HEK293T (cell line): ENCODE data around the gene NACAD.
"Not testable (repeated sequence)": the region's sequence is repeated elsewhere in the genome, so short reads cannot be mapped to it uniquely, and the experiment has no call there.

Experiments used
- CTCF ChIA-PET: fragments of 350-600 bp; formaldehyde crosslinking; extraction: SDS; loops from one replicate; lab custom pipeline; 2021; ENCODE audit warnings: antibody characterized with exemption, inconsistent platforms; lab: Yijun Ruan, JAX
- POLR2A ChIA-PET: fragments of 350-600 bp; formaldehyde crosslinking; extraction: SDS; loops from one replicate; lab custom pipeline; 2020; ENCODE audit warnings: antibody characterized with exemption, inconsistent platforms; lab: Yijun Ruan, JAX
- DNase-seq: peaks from one replicate; pipeline ENCODE4 v3.0.0; 2012; ENCODE audit warnings: mixed read lengths; ENCODE audit errors: extremely low spot score
- ARNT ChIP-seq: fragments of 450-650 bp; IDR thresholded peaks from 2 replicates; pipeline ENCODE4 v1.6.1; 2017; ENCODE audit warnings: mild to moderate bottlenecking
- BHLHE40 ChIP-seq: fragments of 450-650 bp; IDR thresholded peaks from 2 replicates; pipeline ENCODE4 v1.6.1; 2016; ENCODE audit warnings: mild to moderate bottlenecking, moderate library complexity, borderline replicate concordance
- CTBP1 ChIP-seq: fragments of 450-650 bp; IDR thresholded peaks from 2 replicates; pipeline ENCODE4 v1.6.1; 2016; ENCODE audit warnings: borderline replicate concordance
- ELF4 ChIP-seq: fragments of 450-650 bp; IDR thresholded peaks from 2 replicates; pipeline ENCODE4 v1.6.1; 2017; ENCODE audit warnings: antibody characterized with exemption
- FOXA1 ChIP-seq: fragments of 450-650 bp; IDR thresholded peaks from 2 replicates; pipeline ENCODE4 v1.6.1; 2016; ENCODE audit warnings: mild to moderate bottlenecking
- FOXK2 ChIP-seq: fragments of 450-650 bp; IDR thresholded peaks from 2 replicates; pipeline ENCODE4 v1.6.1; 2016; ENCODE audit warnings: mild to moderate bottlenecking
- FOXM1 ChIP-seq: fragments of 450-650 bp; IDR thresholded peaks from 2 replicates; pipeline ENCODE4 v1.6.1; 2017; ENCODE audit warnings: mild to moderate bottlenecking, borderline replicate concordance
- HDGF ChIP-seq: fragments of 450-650 bp; IDR thresholded peaks from 2 replicates; pipeline ENCODE4 v1.6.1; 2017; ENCODE audit warnings: antibody characterized with exemption, borderline replicate concordance
- L3MBTL2 ChIP-seq: fragments of 450-650 bp; conservative IDR thresholded peaks from 2 replicates; pipeline ENCODE4 v1.6.1; 2016; ENCODE audit warnings: mild to moderate bottlenecking
- LEF1 ChIP-seq: fragments of 450-650 bp; IDR thresholded peaks from 2 replicates; pipeline ENCODE4 v1.6.1; 2017; ENCODE audit warnings: mild to moderate bottlenecking, borderline replicate concordance
- NFRKB ChIP-seq: fragments of 450-650 bp; IDR thresholded peaks from 2 replicates; pipeline ENCODE4 v1.6.1; 2016; ENCODE audit warnings: mild to moderate bottlenecking, moderate library complexity
- SP1 ChIP-seq: fragments of 450-650 bp; IDR thresholded peaks from 2 replicates; pipeline ENCODE4 v1.6.1; 2017
- SUZ12 ChIP-seq: fragments of 450-650 bp; IDR thresholded peaks from 2 replicates; pipeline ENCODE4 v1.6.1; 2016; ENCODE audit warnings: mild to moderate bottlenecking
- TARDBP ChIP-seq: fragments of 450-650 bp; IDR thresholded peaks from 2 replicates; pipeline ENCODE4 v1.6.1; 2016
- ZNF384 ChIP-seq: fragments of 450-650 bp; IDR thresholded peaks from 2 replicates; pipeline ENCODE4 v1.6.1; 2016
- TF ChIP-seq, protein P1 (sequence below): fragments of 450-650 bp; IDR thresholded peaks from 2 replicates; pipeline ENCODE4 v1.6.1; 2016

The NACAD gene

DNA sequence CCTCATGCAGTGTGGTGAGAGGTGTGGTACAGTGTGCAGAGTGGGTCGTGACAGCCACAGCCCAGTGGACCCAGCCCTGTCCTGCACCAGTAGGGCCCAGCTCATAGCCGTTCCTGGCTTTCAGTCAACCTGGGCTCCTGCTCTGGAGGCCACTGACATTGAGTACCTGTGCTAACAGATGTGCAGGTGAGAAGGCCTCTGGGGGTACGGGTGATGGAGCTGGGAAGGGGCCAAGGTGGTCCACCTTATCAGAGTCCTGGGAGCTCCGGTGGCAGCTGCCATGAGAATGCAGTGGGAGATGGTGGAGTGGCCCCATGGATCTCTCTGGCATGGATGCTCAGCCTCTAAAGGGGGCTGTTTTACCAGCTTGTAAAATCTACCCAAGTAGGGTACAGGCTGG lies 28.8 kb upstream of the NACAD start:
- POLR2A ChIA-PET: no interaction called here
- CTCF ChIA-PET: no interaction called here
- DNase-seq: no peak
- TF ChIP-seq ELF4: no peak
- TF ChIP-seq, protein P1, sequence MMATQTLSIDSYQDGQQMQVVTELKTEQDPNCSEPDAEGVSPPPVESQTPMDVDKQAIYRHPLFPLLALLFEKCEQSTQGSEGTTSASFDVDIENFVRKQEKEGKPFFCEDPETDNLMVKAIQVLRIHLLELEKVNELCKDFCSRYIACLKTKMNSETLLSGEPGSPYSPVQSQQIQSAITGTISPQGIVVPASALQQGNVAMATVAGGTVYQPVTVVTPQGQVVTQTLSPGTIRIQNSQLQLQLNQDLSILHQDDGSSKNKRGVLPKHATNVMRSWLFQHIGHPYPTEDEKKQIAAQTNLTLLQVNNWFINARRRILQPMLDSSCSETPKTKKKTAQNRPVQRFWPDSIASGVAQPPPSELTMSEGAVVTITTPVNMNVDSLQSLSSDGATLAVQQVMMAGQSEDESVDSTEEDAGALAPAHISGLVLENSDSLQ: no peak
- TF ChIP-seq HDGF: no peak
- TF ChIP-seq FOXA1: no peak
- TF ChIP-seq FOXM1: no peak
- no peak for TF ChIP-seq SP1

DNA sequence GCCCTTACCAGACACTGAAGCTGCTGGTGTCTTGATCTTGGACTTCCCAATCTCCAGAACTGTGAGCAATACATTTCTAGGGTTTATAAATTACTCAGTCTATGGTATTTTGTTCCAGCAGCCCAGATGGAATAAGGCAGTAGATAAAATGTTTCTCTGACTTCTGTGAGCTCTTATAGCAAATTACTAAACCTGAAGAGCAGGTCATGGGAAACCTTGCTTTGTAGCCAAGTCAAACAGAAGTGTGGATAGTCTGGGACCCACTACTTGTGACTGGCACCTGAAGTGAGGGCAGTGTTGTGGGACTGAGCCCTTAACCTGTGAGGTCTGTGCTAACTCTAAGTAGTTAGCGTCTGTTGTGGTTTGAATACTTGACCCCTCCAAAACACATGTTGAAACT lies 27.3 kb upstream of the NACAD start:
- ChIA-PET POLR2A (no interaction called here), CTCF (no interaction called here)
- no peak for TF ChIP-seq NFRKB
- no peak for DNase-seq

DNA sequence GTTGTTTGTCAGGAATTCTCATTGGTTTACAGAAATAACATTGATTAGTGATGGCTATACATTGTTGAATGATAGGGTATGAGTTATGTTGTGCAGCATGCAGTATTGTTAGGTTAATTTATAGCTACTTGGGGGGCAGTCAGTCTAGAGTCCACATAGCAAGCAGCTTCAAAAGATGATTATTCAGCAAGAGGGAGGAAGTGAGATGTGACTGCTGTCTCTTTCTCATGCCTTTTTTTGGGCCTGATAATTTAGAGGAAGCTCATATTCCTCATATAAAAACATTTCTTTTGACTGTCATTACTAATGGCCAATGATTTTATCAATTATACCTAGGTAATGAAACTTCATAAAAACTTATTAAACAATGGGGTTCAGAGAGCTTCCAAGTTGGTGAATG lies 26.2 kb upstream of the NACAD start:
- TF ChIP-seq, protein P1: no peak
- TF ChIP-seq SUZ12: no peak
- no peak for TF ChIP-seq NFRKB
- TF ChIP-seq L3MBTL2: no peak
- no peak for DNase-seq
- ChIA-PET CTCF (no interaction called here), POLR2A (no interaction called here)

DNA sequence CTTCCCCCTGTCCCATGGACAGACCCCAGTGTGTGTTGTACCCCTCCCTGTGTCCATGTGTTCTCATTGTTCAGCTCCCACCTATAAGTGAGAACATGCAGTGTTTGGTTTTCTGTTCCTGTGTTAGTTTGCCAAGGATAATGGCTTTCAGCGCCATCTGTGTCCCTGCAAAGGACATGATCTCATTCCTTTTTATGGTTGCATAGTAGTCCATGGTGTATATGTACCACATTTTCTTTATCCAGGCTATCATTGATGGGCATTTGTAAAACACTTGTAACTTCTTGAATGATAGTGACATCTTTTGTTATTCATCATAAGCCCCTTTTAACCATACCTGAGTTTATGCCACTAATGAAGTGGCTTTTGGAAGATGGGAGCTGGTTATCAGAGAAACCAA lies 25.5 kb upstream of the NACAD start:
- CTCF ChIA-PET: not testable (repeated sequence)
- POLR2A ChIA-PET: interaction anchor here (3.4 kb wide), 1 partner anchor 10 kb away, joined by 30 read pairs; no protein-coding TSS in a partner anchor

DNA sequence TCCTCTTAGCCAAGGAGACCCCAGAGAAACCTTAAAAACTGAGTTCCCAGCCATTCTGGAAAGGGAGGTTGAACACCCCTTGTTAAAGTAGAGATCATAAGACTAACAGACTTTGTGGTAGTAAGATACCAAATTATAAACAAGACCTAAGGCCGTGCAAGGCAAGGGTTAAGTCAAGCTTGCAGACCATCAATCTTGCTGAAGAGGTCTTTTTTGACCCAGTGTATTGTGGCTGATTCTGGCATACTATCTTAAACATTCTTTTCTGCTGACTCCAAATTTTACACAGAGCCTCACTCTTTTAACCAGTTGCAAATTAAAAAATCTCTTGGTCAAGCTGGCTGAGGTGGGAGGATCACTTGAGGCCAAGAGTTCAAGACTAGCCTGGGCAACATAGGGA lies 23.9 kb upstream of the NACAD start:
- TF ChIP-seq ZNF384: no peak
- no peak for TF ChIP-seq CTBP1
- TF ChIP-seq BHLHE40: no peak
- no peak for TF ChIP-seq FOXM1
- no peak for TF ChIP-seq LEF1
- no peak for TF ChIP-seq FOXK2
- TF ChIP-seq L3MBTL2: no peak
- TF ChIP-seq HDGF: no peak
- no peak for TF ChIP-seq ARNT
- no peak for TF ChIP-seq TARDBP
- TF ChIP-seq, protein P1: no peak
- no peak for TF ChIP-seq ELF4
- ChIA-PET CTCF (no interaction called here), POLR2A (interaction anchor here (1.0 to 3.4 kb wide), 8 partner anchors 12 to 308 kb away, joined by 4 to 30 read pairs (median 11); no protein-coding TSS in a partner anchor)
- DNase-seq: no peak

More for the DNA sequence above, 25.5 kb upstream of the NACAD start:
- not testable (repeated sequence) for DNase-seq

DNA sequence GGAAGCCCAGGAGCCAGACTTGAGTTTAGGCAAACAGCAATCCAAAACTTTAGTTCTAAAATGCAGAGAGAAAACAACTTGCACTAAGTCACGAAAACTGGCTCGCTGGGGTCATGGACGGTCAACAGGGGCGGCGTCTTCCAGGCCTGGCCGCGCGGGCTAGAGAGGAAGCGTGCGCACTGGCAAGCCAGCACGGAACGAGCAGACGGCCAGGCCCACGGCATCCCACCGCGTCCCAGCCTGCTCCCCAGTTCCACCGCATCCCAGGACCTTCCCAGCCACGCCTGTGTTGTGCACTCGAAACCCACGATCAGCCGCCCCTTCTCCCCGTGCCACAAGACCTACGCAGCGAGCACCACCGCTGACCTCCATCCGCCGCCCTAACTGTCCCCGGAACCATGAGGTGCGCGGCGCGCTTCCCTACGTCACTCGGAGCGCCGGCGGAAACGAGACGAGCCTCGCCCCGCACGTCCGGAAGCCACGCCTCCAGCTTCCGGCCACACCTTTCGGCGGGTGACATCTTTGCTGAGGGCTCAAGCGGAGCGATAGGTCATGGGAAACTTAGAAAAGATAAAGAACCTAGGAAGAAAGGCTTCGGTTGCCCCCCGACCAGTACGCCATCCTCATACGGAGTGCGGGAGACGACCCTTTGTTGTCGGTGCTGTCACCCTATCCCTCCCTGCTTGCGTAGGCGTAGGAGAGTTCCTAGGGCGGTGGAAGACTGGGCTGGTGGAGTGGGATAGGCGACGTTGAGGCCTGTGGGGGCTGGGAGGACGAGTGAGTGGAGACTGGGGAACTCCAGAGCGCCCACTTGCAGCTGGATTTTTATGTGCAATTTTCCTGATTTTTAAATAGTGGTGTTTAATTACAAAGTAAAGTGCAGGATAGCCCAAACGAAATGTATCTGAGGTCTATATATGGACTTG lies 22.8 kb upstream of the NACAD start, which contains the start of gene TBRG4:
Gene TBRG4, minus strand, starts transcription at position 400 of the 926 bp plus-strand sequence. CDS start 2,460 bp downstream, outside the sequence.
- CTCF ChIA-PET: interaction anchor here (0.6 to 1.0 kb wide), 3 partner anchors 139 to 413 kb away, joined by 4 to 6 read pairs (median 4); no protein-coding TSS in a partner anchor
- TF ChIP-seq ELF4 (peak; percentile 84), L3MBTL2 (peak; percentile 68), HDGF (0 out of 2 replicates have a peak, but pooled peaks have one; percentile 69), FOXM1 (no peak), FOXK2 (no peak)
- TF ChIP-seq, protein P1: peak; percentile 54; the same call in 1 of the 2 replicates
- POLR2A ChIA-PET: interaction anchor here (0.8 to 3.4 kb wide), 29 partner anchors 11 to 307 kb away, joined by 3 to 30 read pairs (median 6); partner anchors contain the start of genes CCM2, NACAD and PURB
- peak; percentile 94 for DNase-seq

DNA sequence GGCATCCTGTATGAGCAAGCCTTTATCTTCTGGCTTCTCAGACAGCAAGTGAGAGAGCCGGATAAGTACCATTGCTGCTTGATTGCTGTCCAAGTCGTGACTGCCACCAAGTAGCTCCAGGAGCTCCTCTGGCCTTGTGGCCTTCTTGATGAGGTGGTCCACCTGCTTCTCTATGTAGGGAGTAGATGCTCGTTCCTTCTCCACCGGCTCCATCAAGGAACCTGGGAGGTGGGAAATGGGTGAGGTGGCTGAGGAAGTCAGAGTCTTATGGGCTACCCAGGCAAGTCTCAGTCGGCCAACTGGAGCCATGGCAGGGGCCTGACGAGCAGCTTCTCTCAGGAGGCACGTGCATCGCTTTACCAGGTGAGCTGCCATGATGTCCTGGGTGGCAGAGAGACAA lies 20.1 kb upstream of the NACAD start:
- TF ChIP-seq ARNT (no peak), LEF1 (no peak), FOXA1 (no peak), TARDBP (no peak), ZNF384 (no peak), SP1 (no peak), NFRKB (no peak), CTBP1 (no peak), FOXM1 (no peak), BHLHE40 (no peak), ELF4 (no peak)
- ChIA-PET POLR2A (interaction anchor here (1.2 to 3.4 kb wide), 2 partner anchors 10 to 135 kb away, joined by 3 to 25 read pairs; no protein-coding TSS in a partner anchor), CTCF (no interaction called here)
- no peak for DNase-seq
